NB4 (cell line): Measurements from ENCODE around the gene JDP2.

Source experiments
- DNase-seq: peaks from one replicate; pipeline ENCODE4 v3.0.0; 2010; ENCODE audit warnings: low read depth
- H3K4me3 ChIP-seq: one replicate; pipeline ENCODE4 v1.5.1; 2011; ENCODE audit warnings: mild to moderate bottlenecking, low read depth, low read length, moderate library complexity
- CTCF ChIP-seq: IDR thresholded peaks from one replicate; pipeline ENCODE4 v1.5.1; 2012; ENCODE audit warnings: low read depth, low read length
- MAX ChIP-seq: IDR thresholded peaks from 2 replicates; pipeline ENCODE4 v1.6.1; 2011; ENCODE audit warnings: low read depth, low read length
- MYC ChIP-seq: IDR thresholded peaks from 2 replicates; pipeline ENCODE4 v1.6.1; 2011; ENCODE audit warnings: low read depth, low read length
- POLR2A ChIP-seq: IDR thresholded peaks from 2 replicates; pipeline ENCODE4 v1.6.1; 2011; ENCODE audit warnings: mild to moderate bottlenecking; ENCODE audit not compliant: insufficient read length; ENCODE audit errors: extremely low read depth

JDP2 gene

GRCh38 chr14:75413013-75413412, 14.8 kb upstream of the JDP2 start:
- no peak for TF ChIP-seq MAX
- TF ChIP-seq CTCF: no peak
- TF ChIP-seq MYC: no peak
- no peak for TF ChIP-seq POLR2A
- H3K4me3 ChIP-seq: no peak overlapping the region
- DNase-seq: no peak

- no peak overlapping the region for H3K4me3 ChIP-seq
- no peak for TF ChIP-seq MAX
- peak; percentile 58 for DNase-seq
Observed at GRCh38 chr14:75417674-75418073, 10.1 kb upstream of the JDP2 start.

- H3K4me3 ChIP-seq: no peak overlapping the region
- TF ChIP-seq MYC: no peak
- TF ChIP-seq POLR2A: no peak
- no peak for TF ChIP-seq MAX
- TF ChIP-seq CTCF: no peak
- peak; percentile 88 for DNase-seq
Observed at GRCh38 chr14:75418850-75419768, 8.7 kb upstream of the JDP2 start.

- no peak for DNase-seq
- H3K4me3 ChIP-seq: no peak overlapping the region
- TF ChIP-seq MYC: no peak
- TF ChIP-seq MAX: no peak
- no peak for TF ChIP-seq POLR2A
- TF ChIP-seq CTCF: no peak
Observed at GRCh38 chr14:75422169-75422568, 5.7 kb upstream of the JDP2 start.

GRCh38 chr14:75424496-75424895, 3.3 kb upstream of the JDP2 start:
- no peak for TF ChIP-seq MYC
- TF ChIP-seq MAX: no peak
- no peak for TF ChIP-seq POLR2A
- TF ChIP-seq CTCF: no peak
- H3K4me3 ChIP-seq: no peak overlapping the region
- no peak for DNase-seq

GRCh38 chr14:75425446-75425845, 2.4 kb upstream of the JDP2 start:
- TF ChIP-seq MAX (no peak), CTCF (no peak), MYC (no peak), POLR2A (no peak)
- no peak overlapping the region for H3K4me3 ChIP-seq
- no peak for DNase-seq
